HL-60 (cell line): ENCODE measurements around the gene TMEM117.

Experiments
- GABPA ChIP-seq: IDR thresholded peaks from 2 replicates; pipeline ENCODE4 v1.6.1; 2012; ENCODE audit warnings: low read depth
- POLR2AphosphoS5 ChIP-seq: IDR thresholded peaks from 2 replicates; pipeline ENCODE4 v1.6.1; 2012; ENCODE audit warnings: low read depth
- REST ChIP-seq: IDR thresholded peaks from 2 replicates; pipeline ENCODE4 v1.6.1; 2012; ENCODE audit warnings: low read depth; ENCODE audit not compliant: insufficient replicate concordance
- SPI1 ChIP-seq: IDR thresholded peaks from 2 replicates; pipeline ENCODE4 v1.6.1; 2012; ENCODE audit warnings: low read depth, mild to moderate bottlenecking, borderline replicate concordance
- TF ChIP-seq, protein P1 (sequence below): IDR thresholded peaks from one replicate; pipeline ENCODE4 v1.5.1; 2011; ENCODE audit warnings: low read length, control low read depth, inconsistent platforms; ENCODE audit not compliant: insufficient read depth

DNA sequence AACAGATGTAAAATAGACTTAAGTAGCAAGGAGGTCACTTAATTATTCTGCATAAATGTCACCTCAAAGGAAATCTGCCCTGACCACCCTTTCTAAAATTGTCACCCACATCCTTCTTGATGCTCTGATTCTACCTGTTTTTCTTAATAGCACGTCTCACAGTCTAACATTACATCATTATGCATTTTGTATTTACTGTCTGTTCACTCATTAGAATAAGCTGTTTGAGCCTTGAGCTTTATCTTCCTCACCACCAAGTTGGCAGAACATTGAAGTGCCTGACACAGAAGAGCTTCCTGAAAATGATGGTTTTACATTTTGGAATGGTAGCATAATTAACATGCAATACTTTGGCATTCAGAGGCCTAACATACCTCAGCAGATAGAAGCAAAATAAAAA, 8.8 kb upstream of the TMEM117 start:
- TF ChIP-seq, protein P1, sequence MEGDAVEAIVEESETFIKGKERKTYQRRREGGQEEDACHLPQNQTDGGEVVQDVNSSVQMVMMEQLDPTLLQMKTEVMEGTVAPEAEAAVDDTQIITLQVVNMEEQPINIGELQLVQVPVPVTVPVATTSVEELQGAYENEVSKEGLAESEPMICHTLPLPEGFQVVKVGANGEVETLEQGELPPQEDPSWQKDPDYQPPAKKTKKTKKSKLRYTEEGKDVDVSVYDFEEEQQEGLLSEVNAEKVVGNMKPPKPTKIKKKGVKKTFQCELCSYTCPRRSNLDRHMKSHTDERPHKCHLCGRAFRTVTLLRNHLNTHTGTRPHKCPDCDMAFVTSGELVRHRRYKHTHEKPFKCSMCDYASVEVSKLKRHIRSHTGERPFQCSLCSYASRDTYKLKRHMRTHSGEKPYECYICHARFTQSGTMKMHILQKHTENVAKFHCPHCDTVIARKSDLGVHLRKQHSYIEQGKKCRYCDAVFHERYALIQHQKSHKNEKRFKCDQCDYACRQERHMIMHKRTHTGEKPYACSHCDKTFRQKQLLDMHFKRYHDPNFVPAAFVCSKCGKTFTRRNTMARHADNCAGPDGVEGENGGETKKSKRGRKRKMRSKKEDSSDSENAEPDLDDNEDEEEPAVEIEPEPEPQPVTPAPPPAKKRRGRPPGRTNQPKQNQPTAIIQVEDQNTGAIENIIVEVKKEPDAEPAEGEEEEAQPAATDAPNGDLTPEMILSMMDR: no peak
- TF ChIP-seq REST (no peak), GABPA (no peak), POLR2AphosphoS5 (no peak), SPI1 (no peak)
